ENCODE results near the gene CYTL1.

DNA sequence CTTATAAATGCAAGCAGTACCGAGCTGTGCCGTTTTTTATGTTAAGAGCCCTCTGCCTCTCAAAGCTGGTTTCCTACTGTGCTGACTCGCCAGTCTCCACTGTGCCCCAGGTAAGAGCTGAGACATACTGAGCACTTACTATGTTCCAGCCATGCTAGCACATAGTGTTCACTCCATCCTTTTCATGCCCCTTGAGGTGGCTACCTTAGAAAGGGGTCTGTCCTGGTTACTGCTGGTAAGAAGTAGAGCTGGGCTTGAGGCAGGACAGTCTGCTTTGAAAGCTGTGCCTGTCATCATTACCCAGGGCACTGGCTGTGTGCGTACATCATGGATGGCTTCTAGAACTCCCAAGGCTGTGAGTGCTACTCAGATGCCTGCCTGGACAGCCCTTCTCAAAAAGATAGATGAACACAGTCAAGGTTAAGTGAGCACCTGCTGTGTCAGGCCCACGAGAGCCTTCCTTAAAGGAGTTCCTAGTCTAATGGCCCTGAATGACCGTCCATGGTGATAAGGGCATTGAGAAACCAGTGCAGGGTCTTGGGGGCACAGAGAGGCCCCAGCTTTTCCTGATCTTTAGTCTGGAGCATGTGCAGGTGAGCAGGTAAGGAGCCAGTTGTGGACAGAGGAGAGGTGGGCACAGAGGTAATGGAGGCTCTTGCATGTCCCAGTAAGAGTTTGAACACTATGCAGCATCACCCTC lies 33.6 kb upstream of the CYTL1 start:
- TF ChIP-seq, protein P1, sequence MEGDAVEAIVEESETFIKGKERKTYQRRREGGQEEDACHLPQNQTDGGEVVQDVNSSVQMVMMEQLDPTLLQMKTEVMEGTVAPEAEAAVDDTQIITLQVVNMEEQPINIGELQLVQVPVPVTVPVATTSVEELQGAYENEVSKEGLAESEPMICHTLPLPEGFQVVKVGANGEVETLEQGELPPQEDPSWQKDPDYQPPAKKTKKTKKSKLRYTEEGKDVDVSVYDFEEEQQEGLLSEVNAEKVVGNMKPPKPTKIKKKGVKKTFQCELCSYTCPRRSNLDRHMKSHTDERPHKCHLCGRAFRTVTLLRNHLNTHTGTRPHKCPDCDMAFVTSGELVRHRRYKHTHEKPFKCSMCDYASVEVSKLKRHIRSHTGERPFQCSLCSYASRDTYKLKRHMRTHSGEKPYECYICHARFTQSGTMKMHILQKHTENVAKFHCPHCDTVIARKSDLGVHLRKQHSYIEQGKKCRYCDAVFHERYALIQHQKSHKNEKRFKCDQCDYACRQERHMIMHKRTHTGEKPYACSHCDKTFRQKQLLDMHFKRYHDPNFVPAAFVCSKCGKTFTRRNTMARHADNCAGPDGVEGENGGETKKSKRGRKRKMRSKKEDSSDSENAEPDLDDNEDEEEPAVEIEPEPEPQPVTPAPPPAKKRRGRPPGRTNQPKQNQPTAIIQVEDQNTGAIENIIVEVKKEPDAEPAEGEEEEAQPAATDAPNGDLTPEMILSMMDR (IDR thresholded peaks at IDR 0.05): no peak
- TF ChIP-seq POLR2A (IDR thresholded peaks at IDR 0.05) (no peak), POLR2AphosphoS5 (IDR thresholded peaks at IDR 0.05) (no peak)

All from breast epithelium (tissue), 3 donors.